ENCODE measurements around the gene POMT2.

Gene POMT2, protein sequence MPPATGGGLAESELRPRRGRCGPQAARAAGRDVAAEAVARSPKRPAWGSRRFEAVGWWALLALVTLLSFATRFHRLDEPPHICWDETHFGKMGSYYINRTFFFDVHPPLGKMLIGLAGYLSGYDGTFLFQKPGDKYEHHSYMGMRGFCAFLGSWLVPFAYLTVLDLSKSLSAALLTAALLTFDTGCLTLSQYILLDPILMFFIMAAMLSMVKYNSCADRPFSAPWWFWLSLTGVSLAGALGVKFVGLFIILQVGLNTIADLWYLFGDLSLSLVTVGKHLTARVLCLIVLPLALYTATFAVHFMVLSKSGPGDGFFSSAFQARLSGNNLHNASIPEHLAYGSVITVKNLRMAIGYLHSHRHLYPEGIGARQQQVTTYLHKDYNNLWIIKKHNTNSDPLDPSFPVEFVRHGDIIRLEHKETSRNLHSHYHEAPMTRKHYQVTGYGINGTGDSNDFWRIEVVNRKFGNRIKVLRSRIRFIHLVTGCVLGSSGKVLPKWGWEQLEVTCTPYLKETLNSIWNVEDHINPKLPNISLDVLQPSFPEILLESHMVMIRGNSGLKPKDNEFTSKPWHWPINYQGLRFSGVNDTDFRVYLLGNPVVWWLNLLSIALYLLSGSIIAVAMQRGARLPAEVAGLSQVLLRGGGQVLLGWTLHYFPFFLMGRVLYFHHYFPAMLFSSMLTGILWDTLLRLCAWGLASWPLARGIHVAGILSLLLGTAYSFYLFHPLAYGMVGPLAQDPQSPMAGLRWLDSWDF

DNA sequence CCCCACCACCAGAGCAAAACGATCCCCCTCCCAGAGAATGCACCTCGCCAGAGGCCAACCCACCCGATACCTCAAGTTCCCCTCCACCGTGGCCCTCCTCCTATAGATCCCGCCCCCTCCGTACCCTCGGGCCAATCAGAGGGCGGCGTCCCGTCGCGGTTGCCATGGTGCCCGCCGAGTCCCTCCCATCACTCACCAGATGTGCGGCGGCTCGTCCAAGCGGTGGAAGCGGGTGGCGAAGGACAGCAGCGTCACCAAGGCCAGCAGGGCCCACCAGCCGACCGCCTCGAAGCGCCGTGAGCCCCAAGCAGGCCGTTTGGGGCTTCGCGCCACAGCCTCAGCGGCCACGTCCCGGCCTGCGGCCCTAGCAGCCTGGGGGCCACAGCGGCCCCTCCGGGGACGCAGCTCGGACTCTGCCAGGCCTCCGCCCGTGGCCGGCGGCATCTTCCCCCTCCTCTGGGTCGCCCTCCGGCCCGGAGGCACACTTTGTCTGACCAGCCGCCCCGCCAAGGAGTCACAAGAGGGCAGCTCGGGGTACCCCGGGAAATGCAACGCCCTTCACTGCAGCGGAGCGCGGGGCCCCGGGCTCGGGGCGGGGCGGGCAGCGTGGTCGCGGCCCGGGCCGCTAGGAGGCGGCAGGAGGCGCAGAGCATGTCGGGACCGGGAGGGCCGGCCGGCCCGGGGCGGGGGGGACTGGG lies at the start of gene POMT2:
Gene POMT2, minus strand, starts transcription at position 646 of the 698 bp plus-strand sequence. Its CDS starts 202 bp downstream, at position 444.
- peak; percentile 93 for DNase-seq (ENCODE audit: extremely low spot score)
- ChIA-PET POLR2A (interaction anchor here (0.6 to 1.5 kb wide), 3 partner anchors 56 to 138 kb away, joined by 3 to 5 read pairs (median 3); partner anchors contain the start of genes AHSA1, SAMD15, TMED8 and VIPAS39), CTCF (interaction anchor here (0.7 to 2.3 kb wide), 13 partner anchors 8 to 447 kb away, joined by 3 to 12 read pairs (median 4); partner anchors contain the start of genes SAMD15 and TMED8)
- TF ChIP-seq, protein P1, sequence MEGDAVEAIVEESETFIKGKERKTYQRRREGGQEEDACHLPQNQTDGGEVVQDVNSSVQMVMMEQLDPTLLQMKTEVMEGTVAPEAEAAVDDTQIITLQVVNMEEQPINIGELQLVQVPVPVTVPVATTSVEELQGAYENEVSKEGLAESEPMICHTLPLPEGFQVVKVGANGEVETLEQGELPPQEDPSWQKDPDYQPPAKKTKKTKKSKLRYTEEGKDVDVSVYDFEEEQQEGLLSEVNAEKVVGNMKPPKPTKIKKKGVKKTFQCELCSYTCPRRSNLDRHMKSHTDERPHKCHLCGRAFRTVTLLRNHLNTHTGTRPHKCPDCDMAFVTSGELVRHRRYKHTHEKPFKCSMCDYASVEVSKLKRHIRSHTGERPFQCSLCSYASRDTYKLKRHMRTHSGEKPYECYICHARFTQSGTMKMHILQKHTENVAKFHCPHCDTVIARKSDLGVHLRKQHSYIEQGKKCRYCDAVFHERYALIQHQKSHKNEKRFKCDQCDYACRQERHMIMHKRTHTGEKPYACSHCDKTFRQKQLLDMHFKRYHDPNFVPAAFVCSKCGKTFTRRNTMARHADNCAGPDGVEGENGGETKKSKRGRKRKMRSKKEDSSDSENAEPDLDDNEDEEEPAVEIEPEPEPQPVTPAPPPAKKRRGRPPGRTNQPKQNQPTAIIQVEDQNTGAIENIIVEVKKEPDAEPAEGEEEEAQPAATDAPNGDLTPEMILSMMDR (IDR thresholded peaks at IDR 0.05; ENCODE audit: control extremely low read depth, extremely low read depth, low read depth, missing control alignments), result peak; percentile 26

- POLR2A ChIA-PET, result interaction anchor here (0.5 kb wide), 1 partner anchor 184 kb away, joined by 3 read pairs; no protein-coding TSS in a partner anchor
Observed at GRCh38 chr14:77369285-77369684, 48.6 kb upstream of the POMT2 start.

DNA sequence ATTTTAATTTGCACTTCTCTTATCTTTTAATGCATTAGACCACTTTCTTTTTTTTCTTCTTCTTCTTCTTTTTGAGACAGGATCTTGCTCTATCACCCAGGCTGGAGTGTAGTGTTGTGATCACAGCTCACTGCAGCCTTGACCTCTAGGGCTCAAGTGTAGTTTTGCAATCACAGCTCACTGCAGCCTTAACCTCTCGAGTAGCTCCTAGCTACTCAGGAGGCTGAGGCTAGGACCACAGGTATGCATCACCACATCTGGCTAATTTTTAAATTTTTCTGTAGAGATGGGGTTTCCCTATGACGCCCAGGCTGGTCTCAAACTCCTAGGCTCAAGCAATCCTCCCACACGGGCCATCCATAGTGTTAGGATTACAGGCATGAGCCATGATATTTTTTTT lies 43.5 kb upstream of the POMT2 start:
- DNase-seq (ENCODE audit: extremely low spot score), result no peak
- POLR2A ChIA-PET, result no interaction called here
- CTCF ChIA-PET, result interaction anchor here (0.9 to 2.2 kb wide), 3 partner anchors 10 to 48 kb away, joined by 3 to 12 read pairs (median 3); no protein-coding TSS in a partner anchor
- TF ChIP-seq, protein P1 (IDR thresholded peaks at IDR 0.05; ENCODE audit: control extremely low read depth, extremely low read depth, low read depth, missing control alignments), result no peak

More at GRCh38 chr14:77369285-77369684, 48.6 kb upstream of the POMT2 start:
- CTCF ChIA-PET, result interaction anchor here (0.9 to 1.2 kb wide), 3 partner anchors 11 to 53 kb away, joined by 3 read pairs; no protein-coding TSS in a partner anchor
- no peak for DNase-seq (ENCODE audit: extremely low spot score)
- TF ChIP-seq, protein P1 (IDR thresholded peaks at IDR 0.05; ENCODE audit: control extremely low read depth, extremely low read depth, low read depth, missing control alignments), result no peak

DNA sequence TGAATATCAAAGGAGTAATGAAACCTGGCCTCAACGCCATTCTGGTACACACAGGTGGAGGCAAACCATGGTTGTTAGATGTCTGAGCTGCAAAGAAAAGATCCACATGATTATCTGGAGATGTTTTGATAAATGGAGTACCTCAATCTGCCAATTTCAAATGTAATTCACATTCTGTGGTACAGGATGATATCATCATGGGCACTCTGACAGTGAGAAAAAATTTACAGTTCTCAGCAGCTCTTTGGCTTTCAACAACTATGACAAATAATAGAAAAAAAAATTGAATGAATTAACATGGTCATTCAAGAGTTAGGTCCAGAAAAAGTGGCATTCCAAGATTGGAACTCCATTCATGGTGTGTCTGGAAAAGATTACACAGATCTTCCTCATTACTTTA lies 38.9 kb upstream of the POMT2 start:
- DNase-seq (ENCODE audit: extremely low spot score), result no peak
- TF ChIP-seq, protein P1 (IDR thresholded peaks at IDR 0.05; ENCODE audit: control extremely low read depth, extremely low read depth, low read depth, missing control alignments), result no peak
- CTCF ChIA-PET, result interaction anchor here (1.3 to 2.0 kb wide), 4 partner anchors 14 to 44 kb away, joined by 3 to 9 read pairs (median 5); partner anchors contain the start of genes SAMD15 and TMED8
- POLR2A ChIA-PET, result no interaction called here

DNA sequence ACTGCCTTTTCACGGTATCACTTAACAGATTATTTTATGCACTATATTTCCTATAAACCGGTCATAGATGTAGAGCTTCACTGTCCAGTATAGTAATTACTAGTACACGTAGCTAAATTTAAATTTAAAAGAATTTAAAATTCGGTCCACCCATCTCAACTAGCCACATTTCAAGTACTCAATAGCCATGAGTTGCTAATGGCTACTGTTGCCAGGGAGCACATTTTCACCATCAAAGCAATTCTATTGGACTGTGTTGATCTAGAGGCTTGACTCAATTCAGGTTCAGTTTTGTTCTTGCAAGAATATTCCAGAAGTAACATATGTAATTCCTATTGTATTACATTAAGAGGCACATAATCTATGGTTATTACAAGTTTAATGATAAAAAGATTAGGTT lies 36.2 kb upstream of the POMT2 start:
- ChIA-PET CTCF (interaction anchor here (1.0 to 1.4 kb wide), 3 partner anchors 26 to 55 kb away, joined by 3 read pairs; partner anchors contain the start of gene GSTZ1), POLR2A (no interaction called here)
- DNase-seq (ENCODE audit: extremely low spot score), result no peak
- TF ChIP-seq, protein P1 (IDR thresholded peaks at IDR 0.05; ENCODE audit: control extremely low read depth, extremely low read depth, low read depth, missing control alignments), result no peak

All from GM10248 (cell line).